HepG2 (cell line): ENCODE data around the gene ZNF735.

Experiments used
- EP300 ChIP-seq, 3 experiments: sonication (generic) in 1 of 3; formaldehyde crosslinking in 1 of 3; IDR thresholded peaks; 2 replicates each; pipeline versions ENCODE4 v1.5.1 to v1.6.1; 2011 to 2020; ENCODE audit warnings: low read depth in 2 of 3, low read length in 2 of 3, borderline replicate concordance in 1 of 3, improper control_type of control experiment in 1 of 3, mild to moderate bottlenecking in 1 of 3, missing genetic modification reagents in 1 of 3, moderate library complexity in 1 of 3
- MXI1 ChIP-seq: IDR thresholded peaks from 3 replicates; pipeline ENCODE4 v1.6.1; 2012; ENCODE audit warnings: low read depth, low read length, inconsistent platforms, borderline replicate concordance
- RAD21 ChIP-seq: fragments of 450-650 bp; formaldehyde crosslinking; IDR thresholded peaks from 2 replicates; pipeline ENCODE4 v1.5.0; 2020; ENCODE audit warnings: mild to moderate bottlenecking
- RBM39 ChIP-seq: fragments of 200-400 bp; formaldehyde crosslinking; IDR thresholded peaks from one replicate; pipeline ENCODE4 v1.6.1; 2018; ENCODE audit warnings: antibody characterized with exemption, mild to moderate bottlenecking, low read depth, low read length; ENCODE audit not compliant: poor library complexity, severe bottlenecking
- RELA ChIP-seq: sonication (generic); formaldehyde crosslinking; IDR thresholded peaks from 2 replicates; pipeline ENCODE4 v1.4.0; 2020; ENCODE audit warnings: missing genetic modification reagents
- ZFP90 ChIP-seq: sonication (generic); formaldehyde crosslinking; IDR thresholded peaks from 2 replicates; pipeline ENCODE4 v1.8.0; 2022; ENCODE audit warnings: missing genetic modification reagents, mild to moderate bottlenecking, inconsistent platforms, borderline replicate concordance
- ZNF207 ChIP-seq: fragments of 450-650 bp; IDR thresholded peaks from 2 replicates; pipeline ENCODE4 v1.6.1; 2016; ENCODE audit warnings: antibody characterized with exemption, borderline replicate concordance
- TF ChIP-seq, protein P1 (sequence below): sonication (generic); formaldehyde crosslinking; IDR thresholded peaks from 2 replicates; pipeline ENCODE4 v1.5.0; 2020; ENCODE audit warnings: mild to moderate bottlenecking, missing genetic modification reagents, moderate library complexity
- TF ChIP-seq, protein P2 (sequence below): IDR thresholded peaks from 2 replicates; pipeline ENCODE4 v1.6.1; 2012; ENCODE audit warnings: low read depth, low read length, improper control_type of control experiment

DNA sequence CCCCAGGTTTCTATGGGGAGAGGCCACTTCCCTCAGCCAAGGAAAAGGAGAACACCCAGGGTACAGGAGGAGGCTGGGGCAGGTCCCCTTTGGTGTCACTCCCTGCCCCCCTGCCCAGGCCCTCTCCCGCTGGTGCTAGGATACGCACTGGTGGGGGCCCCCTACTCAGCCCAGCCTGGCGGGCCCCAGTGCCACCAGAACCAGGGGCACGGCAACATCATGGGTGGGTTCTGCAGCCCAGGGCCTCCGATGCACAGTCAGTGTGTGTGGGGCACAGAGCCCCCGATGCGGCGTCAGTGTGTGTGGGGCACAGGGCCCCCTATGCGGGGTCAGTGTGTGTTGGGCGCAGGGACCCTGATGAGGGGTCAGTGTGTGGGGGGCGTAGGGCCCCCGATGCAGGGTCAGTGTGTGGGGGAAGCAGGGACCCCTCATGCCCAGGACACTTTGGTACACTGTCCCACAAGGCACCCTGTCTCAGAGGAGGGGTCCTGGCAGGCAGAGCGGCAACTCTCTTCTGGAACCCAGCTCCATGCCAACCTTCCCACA lies 23.1 kb upstream of the ZNF735 start:
- no peak for TF ChIP-seq EP300 (IDR thresholded peaks at IDR 0.05; ENCODE audit: low read depth in 2 of 2, low read length in 2 of 2)
- TF ChIP-seq EP300 (CRISPR knock-in tag; IDR thresholded peaks at IDR 0.05; ENCODE audit: borderline replicate concordance): no peak
- no peak for TF ChIP-seq ZNF207
- no peak for TF ChIP-seq RELA (CRISPR knock-in tag)
- TF ChIP-seq, protein P1, sequence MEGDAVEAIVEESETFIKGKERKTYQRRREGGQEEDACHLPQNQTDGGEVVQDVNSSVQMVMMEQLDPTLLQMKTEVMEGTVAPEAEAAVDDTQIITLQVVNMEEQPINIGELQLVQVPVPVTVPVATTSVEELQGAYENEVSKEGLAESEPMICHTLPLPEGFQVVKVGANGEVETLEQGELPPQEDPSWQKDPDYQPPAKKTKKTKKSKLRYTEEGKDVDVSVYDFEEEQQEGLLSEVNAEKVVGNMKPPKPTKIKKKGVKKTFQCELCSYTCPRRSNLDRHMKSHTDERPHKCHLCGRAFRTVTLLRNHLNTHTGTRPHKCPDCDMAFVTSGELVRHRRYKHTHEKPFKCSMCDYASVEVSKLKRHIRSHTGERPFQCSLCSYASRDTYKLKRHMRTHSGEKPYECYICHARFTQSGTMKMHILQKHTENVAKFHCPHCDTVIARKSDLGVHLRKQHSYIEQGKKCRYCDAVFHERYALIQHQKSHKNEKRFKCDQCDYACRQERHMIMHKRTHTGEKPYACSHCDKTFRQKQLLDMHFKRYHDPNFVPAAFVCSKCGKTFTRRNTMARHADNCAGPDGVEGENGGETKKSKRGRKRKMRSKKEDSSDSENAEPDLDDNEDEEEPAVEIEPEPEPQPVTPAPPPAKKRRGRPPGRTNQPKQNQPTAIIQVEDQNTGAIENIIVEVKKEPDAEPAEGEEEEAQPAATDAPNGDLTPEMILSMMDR: no peak
- no peak for TF ChIP-seq RAD21 (CRISPR knock-in tag)
- no peak for TF ChIP-seq RBM39
- TF ChIP-seq MXI1: no peak
- no peak for TF ChIP-seq ZFP90 (CRISPR knock-in tag)
- TF ChIP-seq, protein P2, sequence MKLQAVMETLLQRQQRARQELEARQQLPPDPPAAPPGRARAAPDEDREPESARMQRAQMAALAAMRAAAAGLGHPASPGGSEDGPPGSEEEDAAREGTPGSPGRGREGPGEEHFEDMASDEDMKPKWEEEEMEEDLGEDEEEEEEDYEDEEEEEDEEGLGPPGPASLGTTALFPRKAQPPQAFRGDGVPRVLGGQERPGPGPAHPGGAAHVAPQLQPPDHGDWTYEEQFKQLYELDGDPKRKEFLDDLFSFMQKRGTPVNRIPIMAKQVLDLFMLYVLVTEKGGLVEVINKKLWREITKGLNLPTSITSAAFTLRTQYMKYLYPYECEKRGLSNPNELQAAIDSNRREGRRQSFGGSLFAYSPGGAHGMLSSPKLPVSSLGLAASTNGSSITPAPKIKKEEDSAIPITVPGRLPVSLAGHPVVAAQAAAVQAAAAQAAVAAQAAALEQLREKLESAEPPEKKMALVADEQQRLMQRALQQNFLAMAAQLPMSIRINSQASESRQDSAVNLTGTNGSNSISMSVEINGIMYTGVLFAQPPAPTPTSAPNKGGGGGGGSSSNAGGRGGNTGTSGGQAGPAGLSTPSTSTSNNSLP: no peak
